K562 (cell line): Measurements from ENCODE around the gene TERB1.

Experiments used
- BRF2 ChIP-seq: IDR thresholded peaks from 3 replicates; pipeline ENCODE4 v1.6.1; 2011; ENCODE audit warnings: borderline replicate concordance, mild to moderate bottlenecking; ENCODE audit not compliant: insufficient read length, insufficient read depth
- CBX8 ChIP-seq: fragments of 200-600 bp; sonication (generic); IDR thresholded peaks from 2 replicates; pipeline ENCODE4 v1.6.1; 2012; ENCODE audit warnings: borderline replicate concordance, mixed run types, low read depth, mild to moderate bottlenecking, moderate library complexity, mixed read lengths, low read length, control low read depth, inconsistent platforms; ENCODE audit not compliant: poor library complexity, severe bottlenecking; ENCODE audit errors: extremely low read depth
- CTCF ChIP-seq, 3 experiments: IDR thresholded peaks in 2 of 3; conservative IDR thresholded peaks in 1 of 3; 2 replicates each; pipeline ENCODE4 v1.5.1; 2011 to 2012; ENCODE audit warnings: low read length in 3 of 3, mild to moderate bottlenecking in 3 of 3, control low read depth in 2 of 3, improper control_type of control experiment in 1 of 3, inconsistent platforms in 1 of 3, low read depth in 1 of 3, mixed read lengths in 1 of 3, moderate library complexity in 1 of 3; ENCODE audit not compliant: insufficient read depth in 2 of 3
- EP300 ChIP-seq: IDR thresholded peaks from 2 replicates; pipeline ENCODE4 v1.6.1; 2012; ENCODE audit warnings: low read length, improper control_type of control experiment
- SRSF1 ChIP-seq: fragments of 200-400 bp; formaldehyde crosslinking; IDR thresholded peaks from 2 replicates; pipeline ENCODE4 v1.6.1; 2017; ENCODE audit warnings: mild to moderate bottlenecking, low read depth, low read length, moderate library complexity
- USF1 ChIP-seq: sonication (generic); formaldehyde crosslinking; IDR thresholded peaks from 2 replicates; pipeline ENCODE4 v1.9.0; 2022; ENCODE audit warnings: mild to moderate bottlenecking, missing genetic modification reagents
- ZBTB26 ChIP-seq: fragments of 450-650 bp; formaldehyde crosslinking; IDR thresholded peaks from 2 replicates; pipeline ENCODE4 v1.4.0; 2022; ENCODE audit warnings: missing genetic modification characterization
- ZNF146 ChIP-seq: IDR thresholded peaks from one replicate; pipeline ENCODE4 v1.6.1; 2018; ENCODE audit warnings: missing compliant biosample characterization; ENCODE audit not compliant: unreplicated experiment
- TF ChIP-seq, protein P1 (sequence below): conservative IDR thresholded peaks from 2 replicates; pipeline ENCODE4 v1.6.1; 2011; ENCODE audit warnings: low read depth, mild to moderate bottlenecking, low read length; ENCODE audit not compliant: control insufficient read depth

DNA sequence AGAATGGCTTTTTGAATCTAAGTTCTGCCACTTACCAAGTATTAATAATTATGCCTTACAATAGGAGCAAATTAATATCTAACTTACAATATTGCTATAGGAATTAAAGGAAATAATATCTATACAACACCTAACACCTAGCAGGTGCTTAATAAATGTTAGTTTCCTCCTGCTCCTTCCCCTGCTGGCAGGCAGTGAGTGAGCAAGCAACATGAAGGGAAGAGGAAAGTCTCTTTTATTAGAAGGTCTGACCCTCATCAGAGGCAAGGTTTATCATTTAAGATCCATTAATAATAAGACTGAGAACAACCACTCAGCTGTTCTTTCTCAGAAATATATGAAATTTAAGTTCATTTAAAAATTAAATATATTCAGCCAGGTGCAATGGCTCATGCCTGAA is 43.3 kb downstream of the TERB1 start:
- TF ChIP-seq, protein P1, sequence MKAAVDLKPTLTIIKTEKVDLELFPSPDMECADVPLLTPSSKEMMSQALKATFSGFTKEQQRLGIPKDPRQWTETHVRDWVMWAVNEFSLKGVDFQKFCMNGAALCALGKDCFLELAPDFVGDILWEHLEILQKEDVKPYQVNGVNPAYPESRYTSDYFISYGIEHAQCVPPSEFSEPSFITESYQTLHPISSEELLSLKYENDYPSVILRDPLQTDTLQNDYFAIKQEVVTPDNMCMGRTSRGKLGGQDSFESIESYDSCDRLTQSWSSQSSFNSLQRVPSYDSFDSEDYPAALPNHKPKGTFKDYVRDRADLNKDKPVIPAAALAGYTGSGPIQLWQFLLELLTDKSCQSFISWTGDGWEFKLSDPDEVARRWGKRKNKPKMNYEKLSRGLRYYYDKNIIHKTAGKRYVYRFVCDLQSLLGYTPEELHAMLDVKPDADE, result no peak
- TF ChIP-seq CBX8 (no peak), CTCF (IDR thresholded peaks at IDR 0.05 in 2 of 3, conservative IDR thresholded peaks at IDR 0.05 in 1 of 3; ENCODE audit: insufficient read depth in 2 of 3, low read depth in 1 of 3, low read length in 3 of 3) (no peak), SRSF1 (no peak), BRF2 (no peak), ZBTB26 (CRISPR knock-in tag) (no peak), USF1 (CRISPR knock-in tag) (no peak), ZNF146 (CRISPR knock-in tag) (no peak), EP300 (no peak)
